PC-3 (cell line): ENCODE measurements around the gene ZAP70.

ENCODE experiments used
- EZH2 ChIP-seq: fragments of 300-600 bp; sonication (generic); IDR thresholded peaks from one replicate; pipeline ENCODE4 v1.6.1; 2017; ENCODE audit warnings: antibody characterized with exemption, mild to moderate bottlenecking, low read length; ENCODE audit not compliant: unreplicated experiment
- EZH2phosphoT487 ChIP-seq: fragments of 300-600 bp; sonication (generic); IDR thresholded peaks from 2 replicates; pipeline ENCODE4 v1.6.1; 2018; ENCODE audit warnings: mild to moderate bottlenecking, antibody characterized with exemption, low read length, borderline replicate concordance
- TF ChIP-seq, protein P1 (sequence below): fragments of 300-600 bp; sonication (generic); conservative IDR thresholded peaks from 2 replicates; pipeline ENCODE4 v1.5.1; 2017; ENCODE audit warnings: antibody characterized with exemption, low read depth, mild to moderate bottlenecking, low read length

- TF ChIP-seq, protein P1, sequence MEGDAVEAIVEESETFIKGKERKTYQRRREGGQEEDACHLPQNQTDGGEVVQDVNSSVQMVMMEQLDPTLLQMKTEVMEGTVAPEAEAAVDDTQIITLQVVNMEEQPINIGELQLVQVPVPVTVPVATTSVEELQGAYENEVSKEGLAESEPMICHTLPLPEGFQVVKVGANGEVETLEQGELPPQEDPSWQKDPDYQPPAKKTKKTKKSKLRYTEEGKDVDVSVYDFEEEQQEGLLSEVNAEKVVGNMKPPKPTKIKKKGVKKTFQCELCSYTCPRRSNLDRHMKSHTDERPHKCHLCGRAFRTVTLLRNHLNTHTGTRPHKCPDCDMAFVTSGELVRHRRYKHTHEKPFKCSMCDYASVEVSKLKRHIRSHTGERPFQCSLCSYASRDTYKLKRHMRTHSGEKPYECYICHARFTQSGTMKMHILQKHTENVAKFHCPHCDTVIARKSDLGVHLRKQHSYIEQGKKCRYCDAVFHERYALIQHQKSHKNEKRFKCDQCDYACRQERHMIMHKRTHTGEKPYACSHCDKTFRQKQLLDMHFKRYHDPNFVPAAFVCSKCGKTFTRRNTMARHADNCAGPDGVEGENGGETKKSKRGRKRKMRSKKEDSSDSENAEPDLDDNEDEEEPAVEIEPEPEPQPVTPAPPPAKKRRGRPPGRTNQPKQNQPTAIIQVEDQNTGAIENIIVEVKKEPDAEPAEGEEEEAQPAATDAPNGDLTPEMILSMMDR = no peak
- TF ChIP-seq EZH2 (no peak), EZH2phosphoT487 (no peak)
These were observed 57.1 kb downstream of the ZAP70 start for GRCh38 chr2:97770445-97770844.
